Activated CD4-positive, alpha-beta T cell treated with anti-CD3 and anti-CD28 coated beads, Interleukin-2, amount 50 U/mL, for 16 hours (primary cell): ENCODE measurements around the gene ZNF354C.

ENCODE experiments used
- DNase-seq: peaks from one replicate; pipeline ENCODE4 v3.0.0-alpha.2; 2020

ZNF354C gene

GRCh38 chr5:179129607-179130071 lies 69.5 kb downstream of the ZNF354C start:
- no peak for DNase-seq

- DNase-seq: no peak
These were observed 70.0 kb downstream of the ZNF354C start for GRCh38 chr5:179130101-179130681.

- no peak for DNase-seq
These were observed 71.2 kb downstream of the ZNF354C start for GRCh38 chr5:179131321-179131835.

- DNase-seq: no peak
These were observed 71.9 kb downstream of the ZNF354C start for GRCh38 chr5:179131886-179132585.

- DNase-seq: no peak
These were observed 72.6 kb downstream of the ZNF354C start for GRCh38 chr5:179132586-179133355.
